ENCODE measurements around the gene MATR3. TPM values are rescaled to one million over a fixed set of nuclear protein-coding genes. Genes with fewer than 3 reads are reported as not detected.

Gene MATR3, protein sequence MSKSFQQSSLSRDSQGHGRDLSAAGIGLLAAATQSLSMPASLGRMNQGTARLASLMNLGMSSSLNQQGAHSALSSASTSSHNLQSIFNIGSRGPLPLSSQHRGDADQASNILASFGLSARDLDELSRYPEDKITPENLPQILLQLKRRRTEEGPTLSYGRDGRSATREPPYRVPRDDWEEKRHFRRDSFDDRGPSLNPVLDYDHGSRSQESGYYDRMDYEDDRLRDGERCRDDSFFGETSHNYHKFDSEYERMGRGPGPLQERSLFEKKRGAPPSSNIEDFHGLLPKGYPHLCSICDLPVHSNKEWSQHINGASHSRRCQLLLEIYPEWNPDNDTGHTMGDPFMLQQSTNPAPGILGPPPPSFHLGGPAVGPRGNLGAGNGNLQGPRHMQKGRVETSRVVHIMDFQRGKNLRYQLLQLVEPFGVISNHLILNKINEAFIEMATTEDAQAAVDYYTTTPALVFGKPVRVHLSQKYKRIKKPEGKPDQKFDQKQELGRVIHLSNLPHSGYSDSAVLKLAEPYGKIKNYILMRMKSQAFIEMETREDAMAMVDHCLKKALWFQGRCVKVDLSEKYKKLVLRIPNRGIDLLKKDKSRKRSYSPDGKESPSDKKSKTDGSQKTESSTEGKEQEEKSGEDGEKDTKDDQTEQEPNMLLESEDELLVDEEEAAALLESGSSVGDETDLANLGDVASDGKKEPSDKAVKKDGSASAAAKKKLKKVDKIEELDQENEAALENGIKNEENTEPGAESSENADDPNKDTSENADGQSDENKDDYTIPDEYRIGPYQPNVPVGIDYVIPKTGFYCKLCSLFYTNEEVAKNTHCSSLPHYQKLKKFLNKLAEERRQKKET
- 100 to 1,000 TPM; 104 to 162 TPM for total RNA-seq
- long read RNA-seq, full-length matches to known transcripts = 318 of 438 reads
- long read RNA-seq, partial matches to known transcripts = 54 of 438 reads
- long read RNA-seq, other reads (novel, unspliced or antisense) = 66 of 438 reads

DNA sequence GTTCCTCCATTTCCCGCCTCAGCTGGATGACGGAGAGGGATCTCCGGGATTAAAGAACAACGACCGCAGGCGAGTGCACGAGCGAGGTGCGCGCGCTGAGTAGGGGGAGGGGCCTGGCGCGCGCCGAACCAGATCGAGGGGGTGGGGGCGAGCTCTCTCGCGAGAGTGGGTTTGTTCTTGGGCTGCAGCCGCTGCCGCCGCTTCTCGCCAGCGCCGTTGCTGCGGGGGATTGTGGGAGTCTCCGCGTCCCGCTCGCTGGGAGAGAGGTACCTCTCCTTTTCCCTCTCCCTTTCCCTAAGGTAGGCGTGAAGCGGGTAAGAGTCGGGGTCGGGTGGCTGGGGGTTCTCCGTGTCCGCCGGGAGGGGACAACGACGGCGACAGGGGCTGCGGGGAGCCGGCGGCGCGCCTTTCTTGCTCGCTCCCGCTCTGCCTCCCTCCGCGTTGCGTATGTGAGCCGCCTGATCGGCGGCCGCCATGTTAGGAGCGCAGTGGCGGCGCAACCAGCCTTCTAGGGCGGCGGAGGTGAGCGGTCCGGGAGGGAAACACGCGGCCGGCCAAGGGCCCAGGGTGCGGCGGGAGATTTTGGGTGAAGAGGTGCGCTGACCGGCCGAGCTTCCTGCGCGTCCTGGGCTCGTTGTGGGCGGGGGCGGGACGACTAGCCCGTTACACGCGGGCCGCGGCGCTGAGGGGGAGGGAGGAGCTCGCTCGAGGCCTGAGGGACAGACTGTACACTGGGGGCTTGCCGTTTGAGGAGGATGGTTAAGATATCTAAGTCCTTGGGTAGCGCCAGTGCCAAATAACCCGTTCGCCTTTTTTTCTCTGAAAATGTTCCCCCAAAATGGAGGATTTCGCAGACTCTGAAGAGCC is at the start of gene MATR3:
Gene MATR3 (plus strand): TSS at position 234 of the 867 bp plus-strand sequence. CDS start 13,676 bp downstream, outside the sequence.
- intact Hi-C loops (cut with DNase I) = no loop called here
- ATAC-seq (peak; percentile 97 to 98), DNase-seq (peak; percentile 96)

DNA sequence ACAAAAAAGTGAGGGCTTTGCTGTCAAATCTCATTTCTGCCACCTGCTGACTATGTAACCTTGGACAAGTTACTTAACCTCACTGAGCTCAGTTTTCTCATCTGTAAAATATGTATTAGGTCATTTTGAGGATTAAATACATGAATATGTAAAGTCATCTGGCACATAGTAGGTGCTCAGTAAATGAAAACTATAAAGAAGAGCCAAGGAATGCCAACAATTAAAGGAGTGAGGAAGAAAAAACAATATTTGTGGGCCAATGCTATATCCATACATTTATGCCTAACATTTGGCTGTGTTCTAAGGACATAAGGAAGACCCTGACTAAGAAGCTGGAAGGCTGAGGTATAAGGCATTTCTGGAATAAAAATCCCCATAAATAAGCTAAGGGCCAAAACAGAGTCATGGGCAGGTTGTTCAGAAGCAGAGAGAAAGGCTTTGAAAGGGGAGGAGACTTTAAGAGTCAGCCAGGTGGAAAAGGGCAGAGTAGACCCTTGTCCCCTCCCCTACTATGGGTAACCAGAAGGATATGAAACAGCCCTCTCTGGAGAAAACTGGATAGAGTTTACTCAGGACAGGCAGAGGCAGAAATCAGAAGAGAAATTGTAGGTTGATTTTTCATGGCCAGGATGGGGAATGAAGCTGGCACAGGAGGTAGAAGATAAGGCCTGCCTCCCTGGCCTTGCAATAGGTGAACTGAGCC is 47.8 kb upstream of the MATR3 start:
- DNase-seq = no peak
- no peak for ATAC-seq
- intact Hi-C loops (cut with DNase I) = no loop called here

DNA sequence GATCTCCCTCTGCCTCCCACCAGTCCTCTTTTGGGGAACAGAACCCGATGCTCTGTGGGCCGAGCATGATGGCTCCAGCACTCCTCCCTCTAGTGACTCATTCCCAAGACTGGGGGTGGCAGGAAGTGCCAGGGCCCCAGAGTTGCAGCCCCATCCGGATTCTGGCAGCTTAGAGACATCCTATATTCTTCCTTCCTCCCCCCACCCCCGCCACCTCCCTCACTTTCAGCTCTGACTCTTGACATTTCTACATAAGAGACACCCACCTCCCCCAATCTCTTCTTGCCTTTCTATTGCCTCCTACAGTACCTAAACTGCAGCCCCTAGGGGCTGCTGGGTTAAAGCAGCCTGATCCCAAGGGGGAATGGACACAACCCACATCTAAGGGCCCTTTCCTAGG is 47.1 kb upstream of the MATR3 start:
- ATAC-seq = peak in 1 of 2 donors; percentile 53
- intact Hi-C loops (cut with DNase I) = no loop called here
- DNase-seq = peak; percentile 28

DNA sequence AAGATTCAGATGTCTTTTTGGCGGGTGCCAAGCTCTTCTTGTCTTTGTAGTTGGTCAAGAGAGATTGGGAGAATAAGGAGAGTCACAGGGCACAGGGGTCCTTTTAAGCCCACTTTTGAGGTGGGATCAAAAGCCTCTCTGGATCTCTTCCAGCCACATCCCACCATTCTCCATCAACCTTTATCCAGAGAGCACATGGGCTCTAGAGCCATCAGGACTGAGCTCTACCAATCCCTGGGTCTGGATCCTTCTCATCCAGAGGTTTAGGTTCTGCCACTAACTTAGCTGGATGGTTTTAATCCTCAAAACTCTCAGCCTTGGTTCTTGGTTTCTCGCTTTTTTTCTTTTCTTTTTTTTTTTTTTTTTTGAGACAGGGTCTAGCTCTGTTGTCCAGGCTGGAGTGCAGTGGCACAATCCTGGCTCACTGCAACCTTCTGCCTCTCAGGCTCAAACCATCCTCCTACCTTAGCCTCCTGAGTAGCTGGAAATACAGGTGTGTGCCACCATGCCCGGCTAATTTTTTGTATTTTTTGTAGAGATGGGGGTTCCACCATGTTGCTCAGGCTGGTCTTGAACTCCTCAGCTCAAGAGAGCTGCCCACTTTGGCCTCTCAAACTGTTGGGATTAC is 44.6 kb upstream of the MATR3 start:
- intact Hi-C loops (cut with DNase I) = no loop called here
- DNase-seq (no peak), ATAC-seq (no peak)

DNA sequence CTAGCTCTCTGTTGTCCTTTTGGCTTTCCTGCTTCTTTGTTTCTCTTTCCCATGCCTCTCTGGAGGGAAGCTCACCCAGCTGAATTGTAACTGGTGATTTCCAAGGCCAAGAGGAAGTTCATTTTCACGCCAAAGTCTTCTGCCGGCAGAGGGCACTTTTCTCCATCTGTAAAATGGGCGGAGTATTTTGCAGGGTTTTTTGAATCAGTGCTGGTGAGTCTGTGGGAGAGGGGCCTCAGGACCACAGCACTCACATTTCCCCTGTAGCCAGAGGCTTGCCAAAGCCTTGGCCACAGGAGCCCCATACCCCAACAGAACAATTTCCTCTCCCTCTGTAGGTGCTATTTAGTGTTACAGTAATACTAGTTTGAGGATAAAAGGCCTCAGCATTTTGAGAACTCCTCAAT is 42.3 kb upstream of the MATR3 start:
- DNase-seq = no peak
- intact Hi-C loops (cut with DNase I) = no loop called here
- ATAC-seq = no peak

DNA sequence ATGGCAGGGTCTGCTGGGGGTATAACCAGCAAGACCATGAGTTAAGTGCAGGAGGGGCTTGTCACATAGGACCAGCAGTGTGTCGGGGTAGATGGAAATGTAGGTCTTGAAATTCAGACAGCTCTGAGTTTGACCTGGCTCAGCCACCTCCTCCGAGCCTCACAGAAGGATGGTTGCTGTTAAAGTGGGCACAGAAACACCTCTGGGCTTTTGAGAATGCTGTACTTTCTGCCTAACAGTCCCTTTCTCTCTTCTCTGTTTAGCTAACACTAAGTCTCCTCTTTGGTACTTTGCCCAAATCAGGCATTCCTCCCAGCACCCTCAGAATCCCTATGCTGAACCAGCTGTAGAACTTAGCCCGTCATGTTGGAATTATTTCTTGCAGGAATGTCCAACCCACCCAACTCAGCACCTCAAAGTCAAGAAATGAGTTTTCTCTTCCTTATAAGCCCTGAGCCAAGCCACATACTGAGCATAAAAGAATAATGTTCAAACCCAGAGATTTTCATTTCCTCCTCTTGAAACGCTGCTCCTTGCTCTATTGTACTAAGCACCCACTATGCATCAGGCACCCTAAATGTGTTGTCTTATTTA is 41.7 kb upstream of the MATR3 start:
- no peak for DNase-seq
- no peak for ATAC-seq
- intact Hi-C loops (cut with DNase I) = no loop called here

DNA sequence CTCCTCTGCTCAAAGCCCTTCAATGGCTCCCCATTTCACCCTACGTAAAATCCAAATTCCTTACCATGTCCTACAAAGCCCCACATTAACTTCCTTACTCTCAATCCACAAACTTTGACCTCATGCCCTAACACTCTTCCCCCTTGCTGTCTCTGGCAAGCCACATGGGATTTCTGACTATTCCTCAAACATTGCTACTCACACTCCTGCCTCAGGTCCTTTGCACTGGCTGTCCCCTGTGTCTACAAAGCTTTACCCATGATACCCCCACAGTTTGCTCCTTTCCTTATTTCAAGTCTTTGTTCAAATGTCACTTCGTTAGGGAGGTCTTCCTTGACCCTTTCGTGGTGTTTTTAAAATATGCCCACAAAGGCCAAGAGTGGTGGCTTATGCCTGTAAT is 40.4 kb upstream of the MATR3 start:
- intact Hi-C loops (cut with DNase I) = no loop called here
- ATAC-seq (no peak), DNase-seq (no peak)

DNA sequence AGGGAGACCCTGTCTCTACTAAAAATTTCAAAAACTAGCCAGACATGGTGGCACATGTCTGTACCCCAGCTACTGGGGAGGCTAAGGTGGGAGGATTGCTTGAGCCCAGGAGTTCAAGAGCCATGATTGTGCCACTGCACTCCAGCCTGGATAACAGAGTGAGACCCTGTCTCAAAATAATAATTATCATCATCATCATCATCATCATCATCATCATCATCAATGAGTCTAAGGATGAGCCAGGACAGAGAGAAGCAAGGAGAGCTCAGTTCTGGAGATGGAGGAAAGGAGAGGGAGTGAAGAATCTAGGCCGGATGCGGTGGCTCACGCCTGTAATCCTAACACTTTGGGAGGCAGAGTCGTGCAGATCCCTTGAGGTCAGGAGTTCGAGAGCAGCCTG is 36.7 kb upstream of the MATR3 start:
- intact Hi-C loops (cut with DNase I) = no loop called here
- ATAC-seq (no peak), DNase-seq (no peak)

DNA sequence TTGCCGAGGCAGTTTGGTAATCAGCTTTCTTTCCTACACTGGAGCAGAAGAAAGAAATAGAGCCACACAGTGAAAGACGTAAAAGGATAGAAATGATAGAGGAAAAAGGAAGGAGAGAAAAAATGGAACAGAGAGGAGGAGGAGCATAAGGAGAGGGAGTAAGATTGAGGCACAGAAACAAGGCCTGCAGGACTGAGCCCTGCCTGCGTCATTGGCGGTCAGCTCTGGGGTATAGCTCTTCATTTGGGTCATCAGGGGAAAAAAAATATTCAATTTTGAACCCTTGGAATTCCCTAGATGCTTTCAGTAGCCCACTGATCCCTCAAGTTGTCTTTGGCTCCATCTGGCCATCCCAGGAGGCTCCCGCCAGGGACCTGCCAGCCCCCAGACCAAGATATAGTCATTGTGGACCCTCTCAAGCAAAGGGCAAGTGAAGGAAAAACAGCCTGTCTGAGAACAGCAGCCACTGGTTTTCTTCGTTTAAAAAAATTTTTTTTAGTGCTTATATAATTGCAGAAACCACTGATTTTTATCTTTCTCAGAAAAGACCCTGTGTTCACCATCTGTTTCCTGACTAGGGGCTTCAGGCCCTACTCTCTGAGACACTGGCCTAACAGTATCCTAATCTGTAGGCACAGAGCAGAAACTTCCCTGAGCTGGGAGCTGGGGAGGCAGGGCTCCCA is 31.3 kb upstream of the MATR3 start:
- ATAC-seq (peak; percentile 16 to 20), DNase-seq (no peak)
- intact Hi-C loops (cut with DNase I) = loop anchor here (5.0 to 10.0 kb wide), 3 partner anchors 170 to 680 kb away; no protein-coding TSS in a partner anchor

DNA sequence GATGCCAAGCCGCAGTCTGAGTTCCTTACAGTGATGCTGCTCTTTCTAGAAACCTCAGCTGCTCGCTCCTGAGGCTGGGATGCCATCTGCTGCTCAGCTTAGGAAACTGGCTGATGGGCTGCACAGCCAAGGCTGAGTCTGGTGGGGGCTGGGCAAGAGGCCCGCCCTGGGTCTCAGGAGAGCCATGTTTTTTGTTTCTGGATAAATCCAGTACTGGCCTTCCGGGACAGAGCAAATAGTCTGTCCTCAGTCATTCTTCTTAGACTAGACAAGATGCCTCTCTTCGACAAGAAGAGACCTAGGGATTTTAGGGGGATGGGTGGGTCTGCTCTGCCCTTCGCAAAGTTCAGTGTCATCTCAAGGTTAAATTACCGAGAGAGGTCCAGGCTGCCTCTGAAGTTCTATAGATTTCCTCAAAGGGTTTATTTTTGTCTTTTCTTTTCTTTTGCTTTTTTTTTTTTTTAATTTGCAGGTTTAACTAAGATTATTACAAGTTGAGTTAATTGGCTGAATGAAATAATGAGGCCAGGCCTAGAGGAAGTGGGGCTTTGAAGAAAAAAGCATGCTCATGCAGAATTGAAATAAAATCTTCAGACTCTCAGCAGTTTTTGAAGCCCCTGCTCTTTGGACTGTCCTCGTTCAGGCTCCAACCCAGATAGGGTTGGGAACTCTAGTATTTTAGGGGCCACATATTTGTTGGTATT is 30.6 kb upstream of the MATR3 start:
- DNase-seq = peak; percentile 89
- ATAC-seq = peak; percentile 100
- intact Hi-C loops (cut with DNase I) = loop anchor here (5.0 to 10.0 kb wide), 3 partner anchors 171 to 681 kb away; no protein-coding TSS in a partner anchor

DNA sequence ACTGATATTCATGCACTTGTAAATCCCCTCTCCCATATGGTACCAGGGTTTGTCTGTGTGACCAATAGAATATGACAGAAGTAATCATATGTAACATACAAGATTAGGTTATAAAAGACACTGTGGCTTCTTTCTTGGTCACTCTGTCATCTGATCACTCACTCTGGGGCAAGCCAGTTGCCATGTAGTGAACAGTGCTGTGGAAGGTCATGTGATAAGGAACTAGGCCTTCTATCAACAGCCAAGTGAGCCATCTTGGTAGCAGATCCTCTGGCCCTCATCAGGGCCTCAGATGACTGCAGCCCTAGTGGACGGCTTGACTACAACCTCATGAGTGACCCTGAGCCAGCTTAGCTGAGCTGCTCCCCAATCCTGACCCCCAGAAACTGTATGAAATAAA is 30.0 kb upstream of the MATR3 start:
- intact Hi-C loops (cut with DNase I) = loop anchor here (5.0 to 10.0 kb wide), 3 partner anchors 171 to 681 kb away; no protein-coding TSS in a partner anchor
- ATAC-seq (no peak), DNase-seq (no peak)

DNA sequence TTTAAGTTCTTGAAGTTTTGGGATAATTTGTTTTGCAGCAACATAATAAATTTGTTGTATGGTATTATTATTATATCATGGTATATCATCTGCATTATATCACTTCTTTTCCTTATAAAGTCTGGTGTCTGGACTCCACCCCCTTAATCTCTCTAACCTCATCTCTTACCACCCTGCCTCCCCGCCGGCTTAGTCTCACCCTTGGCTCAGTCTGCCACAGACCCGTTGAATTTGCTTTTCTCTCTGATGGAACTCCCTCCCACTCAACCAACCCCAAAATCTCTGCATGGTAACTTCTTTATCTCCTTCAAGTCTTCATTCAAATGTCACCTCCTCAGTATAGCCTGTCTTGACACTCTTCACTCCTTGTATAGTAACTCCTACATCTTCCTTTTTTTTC is 29.6 kb upstream of the MATR3 start:
- intact Hi-C loops (cut with DNase I) = loop anchor here (5.0 to 10.0 kb wide), 3 partner anchors 172 to 682 kb away; no protein-coding TSS in a partner anchor
- no peak for ATAC-seq
- DNase-seq = no peak

DNA sequence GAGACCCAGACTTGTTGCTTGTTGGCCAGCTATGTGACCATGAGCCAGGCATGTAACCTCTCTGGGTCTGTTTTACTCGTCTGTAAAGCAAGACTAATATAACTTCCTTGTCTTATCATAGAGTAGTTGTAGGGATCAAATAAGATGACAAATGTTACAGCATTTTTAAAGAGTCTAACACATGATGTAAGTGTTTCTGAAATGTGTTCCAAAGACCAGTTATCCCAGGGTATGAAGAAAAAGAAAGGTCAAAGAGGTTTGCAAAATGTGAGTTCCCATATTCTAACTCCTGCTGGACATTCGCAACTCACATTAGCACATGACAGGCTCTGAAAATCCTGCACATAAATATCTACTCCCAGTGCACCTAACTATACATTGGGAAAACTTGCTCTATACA is 28.5 kb upstream of the MATR3 start:
- DNase-seq = no peak
- intact Hi-C loops (cut with DNase I) = loop anchor here in 1 of 2 donors (10.0 kb wide), 1 partner anchor 680 kb away; no protein-coding TSS in a partner anchor
- no peak for ATAC-seq

DNA sequence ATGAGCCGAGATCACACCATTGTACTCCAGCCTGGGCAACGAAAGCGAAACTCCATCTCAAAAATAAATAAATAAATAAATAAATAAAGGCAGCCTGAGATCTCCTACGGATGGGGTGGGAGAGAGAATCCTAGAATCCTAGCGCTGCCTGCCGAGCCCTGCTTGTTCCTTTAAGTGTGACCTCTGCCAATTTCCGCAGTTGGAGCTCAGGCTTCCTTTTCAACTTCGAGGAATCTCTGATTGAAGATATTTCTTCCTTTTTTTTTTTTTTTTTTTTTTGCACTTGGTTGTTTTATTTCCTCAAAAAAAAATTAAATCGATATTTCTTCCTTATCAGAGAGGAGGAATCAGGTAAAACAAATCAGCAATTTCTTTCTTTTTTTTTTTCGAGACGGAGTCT is 27.3 kb upstream of the MATR3 start:
- no peak for ATAC-seq
- intact Hi-C loops (cut with DNase I) = loop anchor here in 1 of 2 donors (10.0 kb wide), 1 partner anchor 681 kb away; no protein-coding TSS in a partner anchor
- no peak for DNase-seq

DNA sequence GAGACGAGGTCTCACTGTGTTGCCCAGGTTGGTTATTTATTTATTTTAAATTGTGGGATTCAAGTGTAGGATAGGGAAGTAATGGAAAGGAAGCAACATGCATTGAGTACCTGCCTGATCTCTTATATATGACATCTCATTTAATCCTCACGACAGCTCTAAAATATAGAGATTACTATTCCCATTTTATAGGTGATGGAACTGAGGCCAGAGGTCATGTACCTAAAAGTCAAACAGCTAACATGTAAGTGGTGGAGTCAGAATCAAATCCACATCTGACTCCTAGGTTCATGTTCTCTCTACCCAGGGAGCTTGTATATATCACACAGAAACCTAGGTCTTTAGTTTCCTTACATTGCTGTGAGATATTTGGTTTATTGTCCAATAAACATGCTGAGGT is 26.1 kb upstream of the MATR3 start:
- no peak for ATAC-seq
- intact Hi-C loops (cut with DNase I) = loop anchor here in 1 of 2 donors (10.0 kb wide), 1 partner anchor 683 kb away; no protein-coding TSS in a partner anchor
- DNase-seq = no peak
